HG03066 (cell line): ENCODE measurements around the gene PXDN.

Experiments
- ATAC-seq: cut with Tn5 transposase; IDR thresholded peaks from one replicate; pipeline ENCODE4 v1.9.1; 2021; ENCODE audit warnings: low read depth; ENCODE audit not compliant: unreplicated experiment

The PXDN gene

DNA sequence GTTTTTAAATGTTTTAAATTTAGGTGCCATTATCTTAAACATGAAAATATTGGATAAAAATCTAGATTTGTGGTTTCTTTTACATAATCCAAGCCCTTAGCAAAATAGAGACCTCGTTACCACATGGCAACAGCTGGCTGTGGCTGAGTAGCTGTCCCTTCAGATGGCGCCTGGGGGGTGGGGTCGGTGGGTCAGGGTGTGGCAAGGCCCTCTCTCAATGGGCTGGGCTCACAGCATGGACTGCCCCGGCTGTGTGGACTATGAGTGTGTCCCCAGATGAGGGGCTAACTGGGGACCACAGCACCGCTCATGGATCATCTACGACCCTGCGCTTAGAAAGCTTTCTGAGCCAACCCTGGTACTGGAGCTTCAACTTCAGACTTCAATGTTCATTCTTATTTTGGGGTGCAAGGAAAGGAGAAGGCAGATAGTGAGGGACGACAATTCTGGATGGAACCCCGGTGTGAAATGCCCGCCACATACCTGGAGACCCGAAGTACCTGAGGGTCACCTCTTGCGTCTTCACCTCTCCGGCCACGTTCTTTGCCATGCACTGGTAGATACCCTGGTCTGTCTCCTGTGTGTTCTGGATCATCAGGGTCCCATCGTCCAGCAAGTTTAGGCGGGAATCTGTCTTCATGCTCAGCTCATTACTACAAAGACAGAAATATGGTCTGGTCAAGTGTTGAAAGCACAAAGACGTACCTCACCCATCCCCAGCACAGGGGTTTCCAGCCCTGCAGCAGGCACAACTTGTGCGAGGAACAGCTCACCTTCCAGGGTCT, 71.0 kb downstream of the PXDN start:
- ATAC-seq: no peak

DNA sequence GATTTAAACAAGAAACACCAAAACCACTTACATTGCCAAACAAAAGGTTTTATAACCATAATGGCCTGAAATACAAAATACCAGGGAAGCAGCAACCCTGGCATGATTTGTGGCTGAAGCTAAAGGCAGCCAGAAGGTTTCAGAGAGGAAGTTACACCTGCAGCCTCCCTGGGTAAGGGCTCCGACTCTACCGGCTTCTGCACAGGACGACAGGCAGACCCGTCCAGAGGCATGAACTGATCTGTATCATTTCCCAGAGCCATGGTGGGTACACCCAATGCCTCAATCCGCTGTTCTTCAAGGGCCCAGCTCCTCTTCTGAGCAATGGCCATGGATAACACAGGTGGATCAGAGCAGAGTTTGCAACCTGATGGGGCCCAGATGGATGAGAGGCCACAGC, 71.6 kb downstream of the PXDN start:
- ATAC-seq: no peak

DNA sequence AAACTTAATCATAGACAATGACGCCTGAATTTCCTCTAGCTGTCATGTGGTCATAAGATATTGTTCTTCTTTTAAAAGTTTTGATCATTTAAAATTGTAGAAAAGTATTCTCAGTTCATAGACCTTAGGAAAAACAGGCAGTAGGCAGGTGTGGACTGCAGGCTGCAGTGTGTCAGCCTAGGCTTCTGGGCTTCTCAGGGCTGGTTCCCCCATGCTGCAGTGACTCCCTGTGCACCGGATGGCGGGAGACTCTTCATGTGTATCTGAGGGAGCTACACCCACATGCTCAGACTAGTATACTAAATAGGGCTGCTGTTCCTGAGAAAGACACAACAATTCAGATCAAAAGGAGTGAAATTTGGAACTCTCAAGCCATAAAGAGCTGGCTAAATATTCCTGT, 72.4 kb downstream of the PXDN start:
- no peak for ATAC-seq

DNA sequence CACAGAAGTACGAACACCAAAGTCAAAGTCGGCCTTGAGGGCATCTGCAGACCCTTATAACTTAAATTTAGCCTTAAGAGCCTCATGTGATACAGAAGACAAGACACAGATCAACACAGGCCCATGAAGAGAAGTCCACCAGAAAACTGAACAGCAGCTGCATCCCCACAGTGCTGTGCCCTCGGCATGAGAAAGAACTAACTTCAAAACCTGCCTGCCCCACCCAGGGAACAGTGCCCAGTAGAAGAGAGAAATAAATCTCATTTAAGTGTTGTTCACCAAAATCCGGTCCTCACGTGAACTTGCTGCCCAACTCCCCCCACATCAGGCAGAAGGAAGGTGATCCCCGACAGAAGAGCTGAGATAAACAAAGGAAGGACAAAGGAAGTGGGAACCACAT, 73.7 kb downstream of the PXDN start:
- ATAC-seq: no peak

DNA sequence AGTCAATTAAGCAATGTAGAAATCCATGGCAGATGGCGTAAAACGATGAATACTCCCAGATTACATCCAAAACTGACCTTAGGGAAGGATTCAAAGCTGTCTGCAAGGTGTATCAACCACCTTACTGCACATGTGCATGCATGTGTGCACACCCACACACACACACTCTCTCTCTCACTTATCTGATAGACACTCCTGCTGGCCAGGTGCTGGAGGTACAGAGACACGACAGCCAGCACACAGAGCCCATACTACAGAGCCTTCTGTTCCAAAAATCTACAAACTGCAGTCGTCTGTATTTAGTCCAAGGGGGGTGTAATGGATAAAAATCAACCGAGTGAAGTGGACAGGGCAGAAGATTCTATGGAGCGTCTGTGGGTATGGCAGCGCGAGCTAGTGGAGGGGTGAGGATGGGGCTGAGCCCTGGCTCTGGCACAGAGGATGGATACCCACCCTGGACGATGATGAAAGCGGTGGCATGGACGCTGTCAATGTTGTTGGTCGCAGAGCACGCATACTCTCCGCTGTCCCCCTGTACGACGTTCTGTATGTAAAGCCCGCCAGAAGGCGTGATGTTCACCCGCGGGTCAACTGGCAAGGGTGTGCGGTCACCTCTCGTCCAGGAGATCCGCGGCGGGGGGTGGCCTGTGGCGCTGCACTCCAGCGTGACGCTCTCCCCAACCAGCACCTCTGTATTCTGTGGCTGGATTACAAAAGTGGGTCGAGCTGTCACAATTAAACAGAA, 78.4 kb downstream of the PXDN start:
- no peak for ATAC-seq

DNA sequence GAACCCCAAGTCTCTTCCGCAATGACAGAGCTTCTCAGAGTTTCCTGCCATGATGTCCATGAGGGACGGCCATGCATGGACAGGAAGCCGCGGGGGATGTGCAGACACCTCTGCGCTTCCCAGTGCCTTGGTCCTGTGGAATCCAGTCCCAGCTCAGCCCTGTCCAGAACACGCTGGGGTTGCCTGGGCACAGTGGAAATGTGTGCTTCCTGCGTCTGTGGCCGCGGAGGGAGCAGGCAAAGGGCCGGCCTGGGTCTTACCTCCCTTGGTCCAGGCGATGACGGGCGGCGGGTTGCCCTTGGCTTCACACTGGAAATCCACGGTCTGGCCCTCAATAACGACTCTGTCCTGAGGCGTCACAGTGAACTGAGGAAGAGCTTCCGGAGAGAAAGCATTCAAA, 79.6 kb downstream of the PXDN start:
- no peak for ATAC-seq

DNA sequence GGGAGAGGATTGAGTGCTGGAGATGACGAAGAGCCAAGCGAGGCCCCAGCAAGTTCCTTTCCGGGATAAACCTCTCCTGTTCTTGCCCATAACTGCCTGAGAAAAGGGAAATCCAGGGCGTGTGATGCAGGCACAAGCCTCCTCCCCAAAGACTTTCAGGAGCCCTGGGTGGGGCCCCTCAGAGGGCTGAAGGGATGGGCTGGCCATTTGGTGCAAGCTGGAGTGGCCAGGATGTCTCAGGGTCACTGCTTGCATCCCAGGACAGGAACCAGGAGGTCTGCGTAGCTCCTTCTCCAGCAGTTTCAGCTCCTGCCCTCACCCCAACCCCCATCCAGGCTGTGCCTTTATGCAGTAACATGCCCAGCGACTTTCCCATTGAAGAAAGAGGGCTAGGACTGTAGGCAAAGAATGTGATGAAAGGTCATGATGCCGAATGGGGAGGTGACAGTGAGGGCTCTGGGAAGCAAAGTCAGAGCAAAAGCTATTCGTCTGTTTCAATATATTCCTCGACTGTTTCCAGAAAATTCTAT, 80.2 kb downstream of the PXDN start:
- no peak for ATAC-seq

DNA sequence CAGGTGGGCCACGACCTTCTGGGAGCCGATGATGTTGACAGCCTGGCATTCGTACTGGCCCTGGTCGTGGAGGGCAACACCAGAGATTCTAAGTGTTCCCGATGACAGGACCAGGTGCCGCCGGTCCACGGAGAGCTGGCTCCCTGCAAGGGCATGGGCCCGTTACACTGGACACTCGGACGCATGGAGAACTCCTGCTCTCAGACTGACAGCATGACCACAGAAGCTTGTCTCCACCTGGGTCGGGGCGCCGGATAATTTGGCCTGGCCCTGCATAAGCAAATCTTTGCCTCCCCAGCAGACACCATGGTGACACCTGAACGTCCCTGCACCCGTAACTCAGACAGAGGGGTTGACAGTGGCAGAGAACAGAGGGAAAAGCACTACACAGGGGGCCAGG, 80.7 kb downstream of the PXDN start:
- ATAC-seq: no peak

DNA sequence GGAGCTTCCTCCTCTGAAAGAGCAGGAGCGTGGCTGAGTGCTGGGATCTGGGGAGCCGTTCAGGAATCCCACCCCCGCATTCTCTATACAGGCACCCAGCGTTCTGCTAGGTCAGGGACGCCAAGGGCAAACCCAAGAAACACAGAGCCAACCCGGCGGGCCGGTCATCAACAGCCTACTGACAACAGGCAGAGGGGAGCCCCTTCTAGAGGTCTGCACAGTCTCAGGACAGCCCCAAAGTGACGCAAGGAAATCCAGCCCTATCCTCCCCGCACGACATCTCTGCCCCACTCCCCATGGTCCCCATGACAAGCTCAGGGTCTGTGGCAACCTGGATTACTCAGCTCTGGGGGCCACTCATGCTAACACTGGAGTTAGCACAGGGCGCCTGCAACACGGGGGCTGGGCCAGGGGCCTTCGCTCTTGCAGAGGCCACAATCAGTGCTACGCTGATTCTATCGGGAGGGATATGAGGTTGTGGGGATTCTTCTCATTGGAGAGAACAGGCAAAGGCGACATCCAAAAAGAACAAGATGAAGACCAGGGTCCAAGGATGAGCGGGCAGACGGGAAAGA, 81.6 kb downstream of the PXDN start:
- ATAC-seq: no peak

DNA sequence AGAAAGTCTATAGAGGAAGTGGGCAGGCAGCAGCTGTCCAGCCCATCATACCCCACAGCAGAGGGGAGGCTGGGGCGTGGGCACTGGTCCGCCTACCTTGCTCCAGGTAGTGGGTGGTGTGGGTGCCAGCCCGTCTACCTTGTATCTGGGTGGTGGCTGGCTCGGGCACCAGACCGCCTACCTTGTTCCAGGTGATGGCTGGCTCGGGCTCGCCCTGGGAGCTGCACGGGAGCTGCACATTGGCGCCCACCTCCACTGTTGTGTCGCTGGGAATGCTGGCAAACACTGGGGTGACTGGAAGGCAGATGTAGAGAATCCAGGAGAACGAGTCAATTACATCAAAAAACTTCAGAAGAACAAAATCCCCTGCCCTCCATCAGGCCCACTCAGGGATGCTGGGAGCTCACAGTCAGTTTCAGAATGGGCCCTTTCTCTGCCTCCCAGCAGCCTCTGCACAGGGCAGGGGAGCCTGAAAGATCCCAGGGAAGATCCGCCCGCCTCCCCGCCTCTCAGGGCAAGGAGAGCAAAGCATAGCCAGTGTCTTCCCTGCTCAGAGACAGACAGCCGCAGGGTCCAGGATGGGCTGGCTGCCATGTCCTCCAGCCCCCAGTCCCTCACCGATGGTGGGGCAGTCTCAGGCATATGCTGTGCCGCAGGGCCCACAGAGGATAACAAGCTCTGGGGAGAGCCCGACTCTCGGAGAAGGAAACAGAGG, 82.3 kb downstream of the PXDN start:
- no peak for ATAC-seq

DNA sequence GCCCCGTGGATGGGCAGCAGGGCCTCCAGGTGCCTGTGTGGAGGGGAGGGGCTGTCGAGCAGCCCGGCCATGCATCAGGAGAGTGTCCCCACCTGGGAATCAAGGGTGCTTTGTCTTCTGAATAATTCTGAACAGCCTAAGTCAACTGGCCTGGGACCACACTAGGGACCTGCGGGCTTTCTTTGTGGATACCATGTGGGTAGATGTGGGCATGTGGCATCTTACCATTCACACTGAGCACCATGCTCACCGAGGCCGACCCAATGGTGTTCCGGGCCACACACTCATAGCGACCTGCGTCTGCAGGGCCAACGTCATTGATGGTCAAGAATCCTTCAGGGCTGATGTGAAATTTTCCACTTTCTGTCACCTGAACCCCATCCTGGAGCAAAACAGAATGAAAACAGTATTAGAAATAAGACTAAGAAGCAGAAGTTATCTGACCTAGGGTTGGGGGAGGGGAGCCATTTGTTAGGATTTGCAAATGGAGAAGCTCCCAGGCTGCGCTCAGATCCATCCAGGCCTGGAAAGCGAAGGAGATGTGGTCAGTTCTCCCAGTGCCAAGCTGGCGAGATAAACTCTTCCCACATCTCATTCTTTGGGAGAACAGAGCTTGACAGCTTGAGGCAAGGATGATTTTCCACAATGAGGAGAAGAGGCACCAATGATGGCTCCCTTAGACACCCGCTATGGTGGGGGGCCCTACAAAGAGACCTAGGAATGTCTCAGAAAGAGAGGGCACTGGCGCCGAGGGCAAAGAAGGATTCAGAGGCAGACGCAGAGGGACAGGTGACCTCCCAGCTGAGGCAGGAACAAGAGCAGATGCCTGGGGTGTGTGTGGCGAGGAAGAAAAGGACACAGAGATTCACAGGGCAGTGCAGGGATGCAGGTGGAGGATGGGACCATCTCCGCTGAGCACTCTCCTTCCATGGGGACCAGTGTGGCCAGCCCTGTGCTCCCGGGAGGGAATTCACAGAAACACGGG, 83.4 kb downstream of the PXDN start:
- ATAC-seq: no peak

DNA sequence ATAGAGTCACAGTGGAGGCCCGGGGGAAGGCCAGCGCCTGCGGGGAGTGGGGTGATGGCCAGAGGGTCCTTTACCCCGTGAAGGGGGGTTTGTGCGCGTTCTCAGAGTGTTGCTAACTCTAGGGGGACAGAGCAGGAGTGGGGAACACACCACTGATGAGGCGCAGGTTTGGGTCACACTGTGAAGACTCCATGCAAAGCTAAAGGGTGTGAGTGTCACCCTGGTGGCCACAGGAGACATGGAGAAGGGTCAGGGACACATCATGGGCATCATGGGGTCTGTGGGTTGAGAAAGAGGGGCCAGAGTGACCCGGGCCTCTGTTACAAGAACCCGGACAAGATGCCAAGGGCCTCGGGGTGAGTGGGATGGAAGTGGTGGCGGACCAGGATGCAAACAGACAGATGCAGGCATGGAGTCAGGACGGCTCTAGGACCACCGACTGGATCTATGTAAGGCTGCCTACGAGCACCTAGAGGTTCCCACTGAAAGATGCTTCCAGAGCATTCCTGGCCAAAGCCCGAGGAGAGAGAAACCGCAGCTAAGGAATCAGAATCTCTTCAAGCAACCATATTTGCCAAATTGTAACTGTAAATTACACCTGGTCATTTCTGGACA, 84.3 kb downstream of the PXDN start:
- ATAC-seq: no peak

DNA sequence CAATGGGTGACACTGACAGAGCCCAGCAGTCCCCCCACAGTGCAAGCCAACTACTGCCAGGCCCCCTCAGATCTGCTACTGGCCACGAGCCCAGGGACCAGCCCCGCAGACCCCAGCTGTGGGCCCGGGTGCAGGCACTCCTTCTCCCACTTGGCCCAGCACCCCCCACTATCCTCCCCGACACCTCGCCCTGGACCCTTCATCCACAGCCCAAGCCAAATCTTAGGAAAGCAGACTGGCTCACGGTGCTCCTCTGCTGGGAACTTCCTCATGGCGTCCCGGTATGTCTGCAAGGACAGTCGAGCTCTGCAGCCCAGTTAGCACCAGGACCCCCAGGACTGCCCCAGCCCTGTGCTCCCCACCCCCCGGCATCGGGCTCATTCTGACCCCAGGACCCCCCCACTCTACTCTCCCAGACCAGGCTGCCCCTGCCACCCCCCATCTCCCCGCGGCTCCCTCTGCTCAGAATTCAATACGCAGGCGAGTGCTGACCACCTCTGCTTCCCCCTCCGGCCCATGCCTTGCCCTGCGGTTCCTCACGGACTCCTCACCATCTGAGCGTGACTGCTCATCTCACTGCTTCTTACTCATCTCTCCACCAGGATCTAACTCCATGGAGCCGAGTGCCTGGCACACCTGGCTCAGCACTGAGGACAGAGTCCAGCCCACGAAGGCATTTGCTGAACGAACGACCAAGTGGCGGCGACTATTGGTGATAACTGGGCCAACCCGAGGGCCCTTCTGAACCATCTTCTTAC, 85.7 kb downstream of the PXDN start:
- no peak for ATAC-seq

DNA sequence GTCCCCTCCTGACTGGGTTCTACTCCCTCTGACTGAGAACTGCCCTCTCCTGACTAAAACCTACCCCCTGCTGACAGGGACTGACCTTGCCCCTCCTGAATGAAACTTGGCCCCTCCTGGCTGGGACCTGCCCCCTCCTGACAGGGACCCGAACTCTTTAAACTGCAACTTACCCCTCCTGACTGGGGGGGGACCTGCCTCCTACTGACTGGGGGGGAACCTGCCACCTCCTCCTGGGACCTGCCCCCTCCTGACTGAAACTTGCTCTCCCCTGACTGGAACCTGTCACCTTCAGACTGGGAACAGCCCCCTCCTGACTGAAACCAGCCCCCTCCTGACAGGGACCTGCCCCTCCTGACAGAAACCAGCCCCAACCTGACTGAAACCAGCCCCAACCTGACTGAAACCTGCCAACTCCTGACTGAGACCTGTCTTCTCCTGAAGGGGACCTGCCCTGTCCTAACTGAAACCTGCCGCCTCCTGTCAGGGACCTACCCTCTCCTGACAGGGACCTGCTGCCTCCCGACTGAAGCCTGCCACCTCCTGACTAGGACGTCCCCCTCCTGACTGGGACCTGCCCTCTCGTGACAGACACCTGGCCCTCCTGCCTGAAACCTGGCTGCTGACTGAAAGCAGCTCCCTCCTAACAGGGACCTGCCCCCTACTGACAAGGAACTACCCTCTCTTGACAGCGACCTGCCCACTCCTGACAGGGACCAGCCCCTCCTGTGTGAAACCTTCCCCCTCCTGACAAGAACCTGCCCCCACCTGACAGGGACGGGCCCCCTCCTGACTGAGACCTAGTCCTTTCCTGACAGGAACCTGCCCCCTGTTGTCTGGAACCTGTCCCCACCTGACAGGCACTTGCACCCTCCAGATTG, 87.1 kb downstream of the PXDN start:
- no peak for ATAC-seq

DNA sequence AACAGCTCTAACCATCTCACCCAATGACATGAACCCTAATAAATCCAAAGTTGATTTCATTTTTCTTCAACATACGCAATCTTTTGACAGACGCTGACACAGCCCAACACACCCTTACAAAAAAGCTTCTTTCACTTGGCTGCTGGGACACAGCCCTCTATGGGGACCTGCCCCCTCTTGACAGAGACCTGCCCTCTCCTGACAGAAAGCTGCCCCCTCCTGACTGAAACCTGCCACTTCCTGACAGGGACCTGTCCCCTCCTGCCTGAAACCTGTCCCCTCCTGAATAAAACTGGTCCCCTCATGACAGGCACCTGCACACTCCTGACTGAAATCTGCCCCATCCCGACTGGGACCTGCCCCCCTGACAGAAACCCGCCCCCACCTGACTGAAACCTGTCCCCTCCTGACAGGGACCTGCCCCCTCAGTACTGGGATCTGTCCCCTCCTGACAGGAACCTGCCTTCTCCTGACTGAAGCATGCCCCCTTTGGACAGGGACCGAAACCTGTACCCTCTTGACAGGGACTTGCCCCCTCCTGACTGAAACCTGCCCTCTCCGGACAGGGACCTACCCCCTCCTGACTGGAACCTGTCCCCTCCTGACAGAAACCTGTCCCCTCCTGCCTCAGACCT, 87.9 kb downstream of the PXDN start:
- no peak for ATAC-seq

DNA sequence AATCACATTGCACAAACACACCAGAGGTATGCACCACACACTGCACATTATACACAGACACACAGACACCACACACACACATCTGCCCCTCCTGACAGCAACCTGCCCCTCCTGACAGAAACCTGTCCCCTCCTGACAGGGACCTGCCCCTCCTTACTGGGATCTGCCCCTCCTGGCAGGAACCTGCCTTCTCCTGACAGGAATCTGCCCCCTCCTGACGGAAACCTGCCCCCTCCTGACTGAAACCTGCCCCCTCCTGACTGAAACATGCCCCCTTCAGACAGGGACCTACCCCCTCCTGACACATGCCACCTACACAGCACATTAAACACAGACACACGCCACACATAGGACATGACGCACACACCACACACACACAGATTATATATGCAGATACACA, 88.9 kb downstream of the PXDN start:
- no peak for ATAC-seq

DNA sequence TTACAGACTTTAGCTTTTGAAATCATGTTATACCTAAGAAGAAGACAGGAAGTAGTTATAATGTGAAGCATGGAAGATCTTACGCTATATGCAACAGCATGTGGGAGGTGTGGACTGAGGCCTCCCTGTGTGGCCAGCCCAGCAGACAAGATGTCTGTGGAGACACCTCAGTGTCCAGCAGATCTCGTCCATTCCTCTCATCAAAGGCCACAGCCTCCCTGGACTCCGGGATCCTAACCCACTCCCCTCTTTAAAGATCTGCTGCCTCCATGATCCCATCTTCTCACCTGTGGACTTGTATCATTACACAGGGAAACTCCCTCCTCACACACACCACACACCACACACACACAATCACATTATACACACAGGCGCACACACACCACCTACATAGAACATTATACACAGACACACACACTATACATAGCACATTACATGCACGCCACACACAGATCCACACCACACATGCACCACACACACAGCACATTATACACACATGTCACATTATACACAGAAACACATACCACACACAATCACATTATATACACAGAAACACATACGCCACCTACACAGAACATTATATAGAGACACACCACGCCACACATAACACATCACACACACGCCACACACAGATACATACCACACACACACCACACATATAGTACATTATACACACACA, 89.5 kb downstream of the PXDN start:
- ATAC-seq: no peak
